AG09319 (cell line): ENCODE data around the gene PSMA8.
"Not testable (repeated sequence)": the region's sequence is repeated elsewhere in the genome, so short reads cannot be mapped to it uniquely, and the experiment has no call there.

Source experiments
- DNase-seq: peaks from one replicate; pipeline ENCODE4 v3.0.0-alpha.2; 2010; ENCODE audit warnings: low read depth; ENCODE audit errors: extremely low read depth
- TF ChIP-seq, protein P1 (sequence below): IDR thresholded peaks from 2 replicates; pipeline ENCODE4 v1.5.1; 2011; ENCODE audit warnings: low read depth, mild to moderate bottlenecking, inconsistent platforms, low read length, moderate library complexity

The PSMA8 gene

DNA sequence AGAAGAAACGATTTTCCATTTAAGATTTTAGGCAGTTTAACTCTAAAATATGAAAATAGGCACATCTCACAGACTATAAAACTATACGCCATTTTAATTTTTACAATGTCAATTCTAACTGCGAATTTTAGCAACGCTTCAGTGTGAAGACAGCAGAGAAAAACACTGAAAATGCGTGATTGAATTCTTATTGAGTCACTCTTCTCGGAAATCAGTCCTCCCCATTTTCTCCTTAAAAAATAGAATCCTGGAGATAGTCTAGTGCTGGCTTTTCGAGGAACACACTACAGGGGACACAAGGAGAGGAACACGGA lies 92.2 kb downstream of the PSMA8 start:
- TF ChIP-seq, protein P1, sequence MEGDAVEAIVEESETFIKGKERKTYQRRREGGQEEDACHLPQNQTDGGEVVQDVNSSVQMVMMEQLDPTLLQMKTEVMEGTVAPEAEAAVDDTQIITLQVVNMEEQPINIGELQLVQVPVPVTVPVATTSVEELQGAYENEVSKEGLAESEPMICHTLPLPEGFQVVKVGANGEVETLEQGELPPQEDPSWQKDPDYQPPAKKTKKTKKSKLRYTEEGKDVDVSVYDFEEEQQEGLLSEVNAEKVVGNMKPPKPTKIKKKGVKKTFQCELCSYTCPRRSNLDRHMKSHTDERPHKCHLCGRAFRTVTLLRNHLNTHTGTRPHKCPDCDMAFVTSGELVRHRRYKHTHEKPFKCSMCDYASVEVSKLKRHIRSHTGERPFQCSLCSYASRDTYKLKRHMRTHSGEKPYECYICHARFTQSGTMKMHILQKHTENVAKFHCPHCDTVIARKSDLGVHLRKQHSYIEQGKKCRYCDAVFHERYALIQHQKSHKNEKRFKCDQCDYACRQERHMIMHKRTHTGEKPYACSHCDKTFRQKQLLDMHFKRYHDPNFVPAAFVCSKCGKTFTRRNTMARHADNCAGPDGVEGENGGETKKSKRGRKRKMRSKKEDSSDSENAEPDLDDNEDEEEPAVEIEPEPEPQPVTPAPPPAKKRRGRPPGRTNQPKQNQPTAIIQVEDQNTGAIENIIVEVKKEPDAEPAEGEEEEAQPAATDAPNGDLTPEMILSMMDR, result no peak
- DNase-seq, result no peak

DNA sequence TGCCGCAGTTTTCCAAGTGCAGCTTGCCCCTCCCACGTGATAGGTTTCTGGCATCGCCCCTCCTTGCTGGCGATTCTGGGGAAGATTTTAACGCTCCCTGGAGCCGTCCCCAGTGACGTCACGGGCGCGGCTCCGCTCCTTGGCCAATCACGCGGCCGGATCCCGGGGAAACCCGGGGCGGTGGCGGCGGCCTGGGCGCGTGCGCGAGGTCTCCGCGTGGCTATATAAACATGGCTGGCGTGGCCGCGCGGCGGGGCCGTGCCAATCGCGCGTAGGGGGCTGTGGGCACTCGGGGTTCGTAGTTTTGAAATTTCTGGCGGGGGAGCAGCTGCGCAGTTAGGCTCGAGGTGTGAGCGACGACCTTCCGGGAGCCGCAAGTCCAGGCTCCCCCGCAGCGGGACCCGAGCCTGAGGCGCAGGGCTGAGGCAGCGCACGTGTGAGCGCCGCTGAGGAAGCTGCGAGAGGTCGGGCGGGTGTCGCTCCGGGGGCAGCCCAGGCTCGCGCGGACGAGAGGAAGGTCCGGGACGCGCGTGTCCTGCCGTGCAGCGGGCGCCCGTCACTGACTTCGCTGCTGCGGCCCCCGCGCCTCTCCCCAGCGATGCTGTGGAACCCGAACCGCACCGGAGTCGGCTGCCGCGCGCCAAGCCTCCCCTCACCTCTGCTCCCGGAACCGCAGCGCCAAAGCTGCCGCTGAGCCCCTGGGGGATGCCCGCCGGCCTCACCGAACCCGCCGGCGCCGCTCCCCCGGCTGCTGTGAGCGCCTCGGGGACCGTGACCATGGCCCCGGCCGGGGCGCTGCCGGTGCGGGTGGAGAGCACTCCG lies 92.8 kb downstream of the PSMA8 start, which contains the start of gene TAF4B:
TAF4B (plus strand) TSS at position 217 of the 822 bp plus-strand sequence; CDS start at position 706, 489 bp downstream.
- TF ChIP-seq, protein P1, result no peak
- peak; percentile 62 for DNase-seq

DNA sequence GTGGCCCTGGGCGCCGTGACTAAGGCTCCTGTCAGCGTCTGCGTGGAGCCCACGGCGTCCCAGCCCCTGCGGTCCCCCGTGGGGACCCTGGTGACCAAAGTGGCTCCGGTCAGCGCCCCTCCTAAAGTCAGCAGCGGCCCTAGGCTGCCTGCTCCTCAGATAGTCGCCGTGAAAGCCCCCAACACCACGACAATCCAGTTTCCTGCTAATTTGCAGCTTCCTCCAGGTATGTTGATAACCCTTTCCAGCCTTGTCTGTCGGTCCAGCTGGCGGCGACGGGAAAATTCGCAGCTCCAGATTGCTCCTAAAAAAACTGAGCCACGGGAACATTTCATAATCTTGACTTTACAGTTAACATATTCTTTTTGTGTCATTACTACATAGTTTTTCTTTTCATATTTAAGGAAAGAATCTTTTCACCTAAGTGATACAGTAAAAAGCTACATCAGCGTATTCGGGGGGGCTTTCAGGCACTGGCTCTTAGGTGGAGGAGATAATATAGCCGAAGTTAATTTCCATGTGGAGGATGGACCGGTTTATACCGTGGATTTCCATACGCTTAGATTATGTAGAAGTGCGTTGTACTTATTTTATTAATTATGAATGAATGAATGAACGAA lies 93.5 kb downstream of the PSMA8 start:
- TF ChIP-seq, protein P1, result no peak
- DNase-seq, result no peak

DNA sequence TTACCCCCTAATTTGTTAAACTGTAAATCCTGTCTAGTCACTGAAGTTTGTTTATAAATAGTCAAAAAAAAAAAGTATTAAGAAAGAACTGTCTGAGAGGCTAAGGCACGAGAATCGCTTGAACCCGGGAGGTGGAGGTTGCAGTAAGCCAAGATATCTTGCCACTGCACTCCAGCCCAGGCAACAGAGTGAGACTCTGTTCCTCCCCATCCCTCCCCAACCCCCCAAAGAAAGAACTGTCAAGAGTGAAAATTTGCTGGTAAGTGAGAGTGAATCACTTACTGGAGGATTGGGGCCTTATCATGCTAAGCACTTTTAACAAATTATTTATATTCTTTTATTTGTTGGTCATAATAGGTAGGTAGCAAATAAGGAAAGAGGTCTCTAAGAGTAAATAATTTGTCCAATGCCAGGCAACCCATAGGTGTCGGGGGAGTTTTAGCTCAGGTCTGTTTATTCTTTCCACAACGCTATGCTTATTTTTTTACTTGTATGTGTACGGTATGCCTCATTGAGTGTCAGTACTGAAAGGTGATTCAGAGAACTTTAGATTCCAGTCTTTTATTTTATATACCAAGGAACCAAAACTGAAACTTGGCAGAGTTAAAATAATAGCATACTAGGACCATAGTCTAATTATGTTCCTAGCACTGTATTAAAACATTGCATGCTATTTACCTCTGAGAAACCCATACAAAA lies 95.0 kb downstream of the PSMA8 start:
- DNase-seq, result no peak
- TF ChIP-seq, protein P1, result no peak

DNA sequence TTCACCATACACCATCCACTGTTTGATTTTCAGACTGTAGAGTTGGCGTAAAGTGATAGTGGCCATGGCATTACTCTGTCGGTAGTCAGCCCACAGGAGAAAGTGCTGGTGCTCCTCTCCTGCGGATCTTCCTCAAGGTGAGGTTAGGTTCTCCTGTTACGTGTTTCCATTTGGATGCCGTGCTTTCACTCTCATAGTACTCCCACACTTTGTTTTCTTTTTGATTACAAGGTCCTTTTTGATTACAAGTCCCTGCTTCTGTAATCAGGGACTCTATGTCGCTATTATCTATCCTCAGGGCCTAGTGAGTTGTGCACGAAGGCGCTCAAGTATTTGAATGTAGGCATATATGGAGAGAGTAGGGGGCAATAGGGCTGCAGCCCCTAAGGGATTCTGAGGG lies 96.8 kb downstream of the PSMA8 start:
- TF ChIP-seq, protein P1, result no peak
- DNase-seq, result no peak

DNA sequence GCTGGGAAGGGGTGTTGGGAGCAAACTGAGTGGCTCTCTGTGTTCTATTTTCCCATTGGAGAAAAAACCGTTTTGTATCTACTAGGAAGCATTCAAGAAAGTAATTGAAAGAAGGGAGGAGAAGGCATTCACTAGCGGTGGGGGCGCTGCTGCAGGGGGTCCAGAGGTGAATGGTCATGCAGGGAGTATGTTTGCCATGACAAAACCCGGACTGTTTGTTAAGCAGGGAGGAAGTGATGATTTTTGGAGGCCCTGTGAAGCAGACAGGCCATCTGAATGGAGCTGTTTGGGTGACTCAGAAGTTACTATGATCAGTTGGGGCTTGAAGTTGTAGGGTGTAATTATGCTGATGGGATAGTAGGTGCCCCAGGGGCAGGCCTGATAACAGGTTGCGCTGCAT lies 99.5 kb downstream of the PSMA8 start:
- no peak for DNase-seq
- TF ChIP-seq, protein P1, result no peak

GRCh38 chr18:26237363-26237762 lies 103.7 kb downstream of the PSMA8 start:
- not testable (repeated sequence) for DNase-seq

DNA sequence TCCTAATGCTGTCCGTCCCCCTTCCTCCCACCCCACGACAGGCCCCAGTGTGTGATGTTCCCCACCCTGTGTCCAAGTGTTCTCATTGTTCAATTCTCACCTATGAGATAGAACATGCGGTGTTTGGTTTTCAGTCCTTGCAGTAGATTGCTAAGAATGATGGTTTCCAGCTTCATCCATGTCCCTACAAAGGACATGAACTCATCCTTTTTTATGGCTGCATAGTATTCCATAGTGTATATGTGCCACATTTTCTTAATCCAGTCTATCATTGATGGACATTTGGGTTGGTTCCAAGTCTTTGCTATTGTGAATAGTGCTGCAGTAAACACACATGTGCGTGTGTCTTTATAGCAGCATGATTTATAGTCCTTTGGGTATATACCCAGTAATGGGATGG lies 105.0 kb downstream of the PSMA8 start:
- not testable (repeated sequence) for DNase-seq

DNA sequence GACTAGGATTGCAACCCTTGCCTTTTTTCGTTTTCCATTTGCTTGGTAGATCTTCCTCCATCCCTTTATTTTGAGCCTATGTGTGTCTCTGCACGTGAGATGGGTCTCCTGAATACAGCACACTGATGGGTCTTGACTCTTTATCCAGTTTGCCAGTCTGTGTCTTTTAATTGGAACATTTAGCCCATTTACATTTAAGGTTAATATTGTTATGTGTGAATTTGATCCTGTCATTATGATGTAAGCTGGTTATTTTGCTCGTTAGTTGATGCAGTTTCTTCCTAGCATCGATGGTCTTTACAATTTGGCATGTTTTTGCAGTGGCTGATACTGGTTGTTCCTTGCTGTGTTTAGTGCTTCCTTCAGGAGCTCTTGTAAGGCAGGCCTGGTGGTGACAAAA lies 108.7 kb downstream of the PSMA8 start:
- DNase-seq, result not testable (repeated sequence)
